ENCODE data around the gene PACRGL.
"Not testable (repeated sequence)": the region's sequence is repeated elsewhere in the genome, so short reads cannot be mapped to it uniquely, and the experiment has no call there.

PACRGL gene

DNA sequence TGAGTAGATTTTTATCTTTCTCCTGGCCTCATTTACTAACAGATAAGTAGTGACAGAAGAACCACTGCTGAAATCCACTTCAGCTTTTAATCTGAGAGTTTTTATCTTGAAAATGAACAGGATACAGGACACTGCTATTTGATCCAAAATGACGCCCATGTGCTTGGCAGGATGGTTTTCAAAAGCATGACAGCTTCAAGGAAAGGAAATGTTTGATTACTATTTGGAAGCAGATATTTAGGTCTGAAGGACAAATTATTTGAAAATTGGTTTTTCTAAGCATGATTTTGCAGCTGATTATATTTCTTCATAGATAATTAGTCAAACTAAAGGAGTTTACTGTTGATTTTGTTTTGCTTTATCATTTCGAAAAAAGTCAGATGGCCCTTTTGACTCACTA is 11.1 kb downstream of the PACRGL start:
- TF ChIP-seq, protein P1, sequence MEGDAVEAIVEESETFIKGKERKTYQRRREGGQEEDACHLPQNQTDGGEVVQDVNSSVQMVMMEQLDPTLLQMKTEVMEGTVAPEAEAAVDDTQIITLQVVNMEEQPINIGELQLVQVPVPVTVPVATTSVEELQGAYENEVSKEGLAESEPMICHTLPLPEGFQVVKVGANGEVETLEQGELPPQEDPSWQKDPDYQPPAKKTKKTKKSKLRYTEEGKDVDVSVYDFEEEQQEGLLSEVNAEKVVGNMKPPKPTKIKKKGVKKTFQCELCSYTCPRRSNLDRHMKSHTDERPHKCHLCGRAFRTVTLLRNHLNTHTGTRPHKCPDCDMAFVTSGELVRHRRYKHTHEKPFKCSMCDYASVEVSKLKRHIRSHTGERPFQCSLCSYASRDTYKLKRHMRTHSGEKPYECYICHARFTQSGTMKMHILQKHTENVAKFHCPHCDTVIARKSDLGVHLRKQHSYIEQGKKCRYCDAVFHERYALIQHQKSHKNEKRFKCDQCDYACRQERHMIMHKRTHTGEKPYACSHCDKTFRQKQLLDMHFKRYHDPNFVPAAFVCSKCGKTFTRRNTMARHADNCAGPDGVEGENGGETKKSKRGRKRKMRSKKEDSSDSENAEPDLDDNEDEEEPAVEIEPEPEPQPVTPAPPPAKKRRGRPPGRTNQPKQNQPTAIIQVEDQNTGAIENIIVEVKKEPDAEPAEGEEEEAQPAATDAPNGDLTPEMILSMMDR (IDR thresholded peaks at IDR 0.05; ENCODE audit: low read depth, low read length): no peak
- no peak overlapping the region for H3K4me3 ChIP-seq (replicated peaks in 1 of 2; ENCODE audit: low read depth in 2 of 2, low read length in 2 of 2)
- no peak for DNase-seq (ENCODE audit: low read depth in 2 of 2)

DNA sequence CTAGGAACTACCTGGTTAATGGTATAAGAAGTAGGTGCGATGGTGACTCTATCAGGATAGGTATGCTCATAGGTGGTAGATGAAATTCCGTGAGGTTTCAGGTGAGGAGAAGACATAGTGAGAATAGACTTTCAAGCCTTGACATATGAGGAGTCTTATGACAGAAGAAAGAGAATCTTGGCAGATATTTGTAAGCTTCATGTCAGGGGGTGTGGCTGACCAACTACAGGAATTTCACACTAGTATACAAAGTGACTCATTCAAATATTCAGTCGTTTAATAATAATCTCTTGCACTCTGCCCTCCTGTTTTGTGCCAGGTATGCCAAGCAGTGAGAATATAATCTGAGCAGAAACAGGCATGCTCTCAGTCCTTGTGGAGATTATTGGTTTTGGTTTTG is 22.8 kb downstream of the PACRGL start:
- peak; percentile 12 to 35 for DNase-seq (ENCODE audit: low read depth in 2 of 2)
- no peak overlapping the region for H3K4me3 ChIP-seq (replicated peaks in 1 of 2; ENCODE audit: low read depth in 2 of 2, low read length in 2 of 2)
- TF ChIP-seq, protein P1 (IDR thresholded peaks at IDR 0.05; ENCODE audit: low read depth, low read length): no peak

DNA sequence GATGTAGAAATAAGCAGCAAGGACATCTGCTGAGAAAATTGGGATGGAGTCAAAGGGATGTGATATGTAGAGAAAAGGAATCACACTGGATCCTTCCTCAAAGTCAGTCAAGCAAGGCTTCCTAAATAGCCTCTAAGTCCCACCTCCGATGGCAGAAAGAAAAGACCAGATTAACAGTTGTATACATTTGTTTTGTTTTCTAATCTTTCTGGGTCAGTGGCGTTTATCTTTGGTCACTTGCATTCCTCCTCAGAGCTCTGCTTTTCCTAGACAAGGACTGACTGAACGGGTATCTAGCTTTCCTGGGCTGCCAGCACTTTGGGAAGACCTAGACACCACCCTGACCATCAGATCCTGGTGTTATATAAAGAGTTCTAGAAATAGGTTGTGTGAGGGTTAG is 23.2 kb downstream of the PACRGL start:
- DNase-seq (ENCODE audit: low read depth in 2 of 2): no peak
- H3K4me3 ChIP-seq (replicated peaks in 1 of 2; ENCODE audit: low read depth in 2 of 2, low read length in 2 of 2): no peak overlapping the region
- TF ChIP-seq, protein P1 (IDR thresholded peaks at IDR 0.05; ENCODE audit: low read depth, low read length): no peak

DNA sequence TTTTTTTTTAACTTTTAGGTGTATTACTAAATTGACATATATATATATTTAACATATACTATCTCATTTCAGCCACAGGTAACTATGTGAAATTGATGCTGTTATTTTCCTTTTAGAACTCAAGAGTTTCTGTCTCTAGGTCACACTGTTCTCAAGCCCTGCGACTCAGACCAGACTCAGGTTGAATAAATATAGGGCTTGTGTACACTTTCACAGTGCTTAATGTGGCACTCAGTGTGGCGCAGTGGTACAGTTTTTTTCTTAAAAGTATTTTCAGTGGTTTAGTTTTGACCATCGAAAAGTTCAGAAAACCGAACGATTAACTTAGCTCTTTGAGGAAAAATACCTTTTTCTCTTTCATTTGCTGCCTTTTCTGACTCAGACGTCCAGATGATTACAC is 24.7 kb downstream of the PACRGL start:
- no peak for DNase-seq (ENCODE audit: low read depth in 2 of 2)
- TF ChIP-seq, protein P1 (IDR thresholded peaks at IDR 0.05; ENCODE audit: low read depth, low read length): no peak

DNA sequence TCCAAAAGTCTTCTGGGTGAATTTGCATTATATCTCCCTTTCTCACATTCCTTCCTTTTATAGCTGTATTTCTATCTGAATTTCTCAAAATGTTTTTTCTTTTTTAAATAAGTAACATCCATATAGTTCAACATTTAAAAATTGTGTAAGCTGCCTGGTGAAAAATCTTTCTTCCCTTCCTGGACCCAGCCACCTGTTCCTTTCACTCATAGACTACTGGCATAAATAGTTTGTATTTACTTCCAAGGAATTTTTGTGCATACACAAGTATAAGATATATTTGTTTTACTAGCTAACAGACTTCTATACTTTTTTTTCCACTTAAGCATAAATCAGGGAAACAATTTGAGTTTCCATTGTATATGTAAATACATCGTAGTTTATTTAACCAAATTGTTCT is 35.7 kb downstream of the PACRGL start:
- TF ChIP-seq, protein P1 (IDR thresholded peaks at IDR 0.05; ENCODE audit: low read depth, low read length): no peak
- no peak for DNase-seq (ENCODE audit: low read depth in 2 of 2)
- H3K4me3 ChIP-seq (replicated peaks in 1 of 2; ENCODE audit: low read depth in 2 of 2, low read length in 2 of 2): no peak overlapping the region

More for the DNA sequence above, 24.7 kb downstream of the PACRGL start:
- H3K4me3 ChIP-seq (replicated peaks in 1 of 2; ENCODE audit: low read depth in 2 of 2, low read length in 2 of 2): no peak overlapping the region

DNA sequence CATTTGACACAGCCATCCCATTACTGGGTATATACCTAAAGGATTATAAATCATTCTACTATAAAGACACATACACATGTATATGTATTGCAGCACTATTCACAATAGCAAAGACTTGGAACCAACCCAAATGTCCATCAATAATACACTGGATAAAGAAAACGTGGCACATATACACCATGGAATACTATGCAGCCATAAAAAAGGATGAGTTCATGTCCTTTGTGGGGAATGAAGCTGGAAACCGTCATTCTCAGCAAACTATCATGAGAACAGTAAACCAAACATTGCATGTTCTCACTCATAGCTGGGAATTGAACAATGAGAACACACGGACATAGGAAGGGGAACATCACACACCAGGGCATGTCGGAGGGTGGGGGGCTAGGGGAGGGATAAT is 45.7 kb downstream of the PACRGL start:
- not testable (repeated sequence) for DNase-seq (ENCODE audit: low read depth in 2 of 2); H3K4me3 ChIP-seq (replicated peaks in 1 of 2; ENCODE audit: low read depth in 2 of 2, low read length in 2 of 2)

DNA sequence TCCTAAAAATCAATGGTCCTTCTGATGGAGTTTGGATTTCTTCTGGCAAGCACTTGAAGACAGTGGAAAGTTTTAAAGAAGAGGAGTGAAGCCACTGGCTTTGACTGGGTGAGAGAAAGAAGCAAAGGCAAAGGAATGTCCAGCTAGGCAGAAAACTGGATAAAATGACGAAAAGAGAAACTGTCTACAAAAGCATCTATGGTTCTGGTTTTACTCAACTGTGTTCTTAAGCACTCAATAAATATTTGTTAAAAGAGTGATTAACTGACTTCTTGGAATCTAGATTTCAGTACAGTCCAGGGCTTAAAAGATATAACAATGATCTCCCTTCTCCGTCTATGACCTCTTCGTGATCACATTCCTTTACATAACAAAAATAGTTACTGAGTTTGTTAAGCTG is 52.4 kb downstream of the PACRGL start:
- no peak overlapping the region for H3K4me3 ChIP-seq (replicated peaks in 1 of 2; ENCODE audit: low read depth in 2 of 2, low read length in 2 of 2)
- TF ChIP-seq, protein P1 (IDR thresholded peaks at IDR 0.05; ENCODE audit: low read depth, low read length): no peak
- DNase-seq (ENCODE audit: low read depth in 2 of 2): no peak

Measured in cardiac fibroblast (primary cell).